Aorta (tissue), 5 donors: ENCODE results near the gene CHTOP. TPM values are rescaled to one million over a fixed set of nuclear protein-coding genes. Genes with fewer than 3 reads are reported as not detected.

Experiments used
- ATAC-seq: fragments of 200-7000 bp; cut with Tn5 transposase; one replicate; pipeline ENCODE4 v1.9.1; 2022; ENCODE audit warnings: moderate library complexity; ENCODE audit not compliant: low FRiP score
- DNase-seq, 2 donors: peaks; one replicate each; pipeline ENCODE4 v3.0.0-alpha.2; 2020
- H3K27ac ChIP-seq, 2 donors: one replicate each; pipeline ENCODE4 v1.5.1; 2013; ENCODE audit warnings: low read length in 2 of 2, mild to moderate bottlenecking in 2 of 2, moderate library complexity in 2 of 2, control low read depth in 1 of 2, inconsistent platforms in 1 of 2, low read depth in 1 of 2
- H3K27me3 ChIP-seq, 2 donors: one replicate each; pipeline ENCODE4 v1.6.1; 2013; ENCODE audit warnings: control low read depth in 1 of 2, low read length in 1 of 2, mild to moderate bottlenecking in 1 of 2, moderate library complexity in 1 of 2; ENCODE audit not compliant: insufficient read depth in 2 of 2, control insufficient read depth in 1 of 2
- H3K36me3 ChIP-seq, 2 donors: one replicate each; pipeline ENCODE4 v1.6.1; 2013; ENCODE audit warnings: control low read depth in 1 of 2, low read length in 1 of 2, mild to moderate bottlenecking in 1 of 2; ENCODE audit not compliant: insufficient read depth in 2 of 2, control insufficient read depth in 1 of 2
- H3K4me1 ChIP-seq, 2 donors: one replicate each; pipeline ENCODE4 v1.6.1; 2013; ENCODE audit warnings: low read length in 2 of 2, control low read depth in 1 of 2, mild to moderate bottlenecking in 1 of 2, moderate library complexity in 1 of 2; ENCODE audit not compliant: insufficient read depth in 2 of 2, control insufficient read depth in 1 of 2
- H3K4me3 ChIP-seq, 2 donors: one replicate each; pipeline ENCODE4 v1.5.1; 2013; ENCODE audit warnings: low read length in 2 of 2, control low read depth in 1 of 2, mild to moderate bottlenecking in 1 of 2
- H3K9me3 ChIP-seq: one replicate; pipeline ENCODE4 v1.6.1; 2013; ENCODE audit warnings: mild to moderate bottlenecking, low read length; ENCODE audit not compliant: control insufficient read depth
- WGBS, 2 donors: extraction: QIAGEN DNeasy Blood & Tissue Kit; methylation state at CpG; one replicate each; pipeline ENCODE4 v1.1.7; 2013; 5-methylcytosine and 5-hydroxymethylcytosine counted together
- intact Hi-C, 2 donors: fragments of 100-400 bp; cut with DNase I; formaldehyde crosslinking; loops; one replicate each; pipeline versions ENCODE4 v1.14.2 to v1.15.0; 2022
- polyA plus RNA-seq, 2 donors: library from polyadenylated mRNA; stranded (reverse); fragments of 200-250 nt; gene quantifications; one replicate each; pipeline ENCODE4 v1.2.3, GENCODE V29; 2013
- total RNA-seq, 2 donors: library from RNA; stranded (reverse); fragmentation: NEBNext Ultra II Directional; extraction: Animal tissue kit (Norgen Biotek cat#: 25700); gene quantifications; one replicate each; pipeline ENCODE4 v1.2.1, GENCODE V29; 2021
- donor health status: healthy with polysubstance abuse.
- donor health status: Bipolar disorder and iron deficiency.
- donor health status: DM: no; HTN: no; CAD: no.
- donor health status: DM: no; HTN: no; CAD: no.
- donor health status: DM: yes; HTN: yes; CAD: no.

CHTOP gene
- total and polyA plus RNA-seq, 4 donors: 34.4 to 57.0 (median 53.0) TPM

- Histone ChIP-seq H3K36me3 (peaks cover 0 to 2% of the 10 kb centered on the region in 2 donors), H3K4me1 (no peaks in the 10 kb centered on the region), H3K4me3 (no peak overlapping the region), H3K27me3 (no peaks in the 10 kb centered on the region), H3K9me3 (no peaks in the 10 kb centered on the region), H3K27ac (peak overlapping the region in 1 of 2 donors; percentile 49)
- intact Hi-C loops: loop anchor here in 1 of 2 donors (5.0 kb wide), 2 partner anchors 38 to 103 kb away; no protein-coding TSS in a partner anchor
- 67 to 81% methylated on average over 4 of the region's 4 CpGs for WGBS, 2 donors
- DNase-seq: peak in 1 of 2 donors; percentile 75
- no peak for ATAC-seq
Measured at GRCh38 chr1:153610334-153610733, 23.5 kb upstream of the CHTOP start.

- Histone ChIP-seq H3K4me1 (no peaks in the 10 kb centered on the region), H3K9me3 (no peaks in the 10 kb centered on the region), H3K27me3 (no peaks in the 10 kb centered on the region), H3K36me3 (peaks cover 0 to 2% of the 10 kb centered on the region in 2 donors), H3K27ac (no peak overlapping the region), H3K4me3 (no peak overlapping the region)
- WGBS, 2 donors: 68 to 80% methylated on average over 7 of the region's 7 CpGs
- ATAC-seq (no peak), DNase-seq (peak in 1 of 2 donors; percentile 65)
- intact Hi-C loops: loop anchor here in 1 of 2 donors (5.0 kb wide), 2 partner anchors 39 to 104 kb away; no protein-coding TSS in a partner anchor
Measured at GRCh38 chr1:153610811-153611301, 23.0 kb upstream of the CHTOP start.

- Histone ChIP-seq H3K4me1 (no peaks in the 10 kb centered on the region), H3K36me3 (peaks cover 0 to 2% of the 10 kb centered on the region in 2 donors), H3K4me3 (peak overlapping the region; percentile 50 to 77), H3K27ac (no peak overlapping the region), H3K9me3 (no peaks in the 10 kb centered on the region), H3K27me3 (no peaks in the 10 kb centered on the region)
- DNase-seq (no peak), ATAC-seq (no peak)
- intact Hi-C loops: loop anchor here in 1 of 2 donors (5.0 kb wide), 2 partner anchors 39 to 104 kb away; no protein-coding TSS in a partner anchor
- WGBS, 2 donors: 41 to 44% methylated on average over 1 of the region's 1 CpG
Measured at GRCh38 chr1:153611356-153611755, 22.5 kb upstream of the CHTOP start.

- peak overlapping the region; percentile 50 to 77 for H3K4me3 ChIP-seq
- H3K27me3 ChIP-seq: no peaks in the 10 kb centered on the region
- H3K36me3 ChIP-seq: no peaks in the 10 kb centered on the region
- DNase-seq (peak in 1 of 2 donors; percentile 75), ATAC-seq (peak; percentile 4)
- no peaks in the 10 kb centered on the region for H3K4me1 ChIP-seq
- no peaks in the 10 kb centered on the region for H3K9me3 ChIP-seq
- peak overlapping the region; percentile 23 to 81 for H3K27ac ChIP-seq
- WGBS, 2 donors: 0 to 6% methylated on average over 10 to 11 of the region's 11 CpGs
- intact Hi-C loops: loop anchor here in 1 of 2 donors (5.0 kb wide), 2 partner anchors 40 to 105 kb away; no protein-coding TSS in a partner anchor
Measured at GRCh38 chr1:153612111-153612754, 21.6 kb upstream of the CHTOP start.

DNA sequence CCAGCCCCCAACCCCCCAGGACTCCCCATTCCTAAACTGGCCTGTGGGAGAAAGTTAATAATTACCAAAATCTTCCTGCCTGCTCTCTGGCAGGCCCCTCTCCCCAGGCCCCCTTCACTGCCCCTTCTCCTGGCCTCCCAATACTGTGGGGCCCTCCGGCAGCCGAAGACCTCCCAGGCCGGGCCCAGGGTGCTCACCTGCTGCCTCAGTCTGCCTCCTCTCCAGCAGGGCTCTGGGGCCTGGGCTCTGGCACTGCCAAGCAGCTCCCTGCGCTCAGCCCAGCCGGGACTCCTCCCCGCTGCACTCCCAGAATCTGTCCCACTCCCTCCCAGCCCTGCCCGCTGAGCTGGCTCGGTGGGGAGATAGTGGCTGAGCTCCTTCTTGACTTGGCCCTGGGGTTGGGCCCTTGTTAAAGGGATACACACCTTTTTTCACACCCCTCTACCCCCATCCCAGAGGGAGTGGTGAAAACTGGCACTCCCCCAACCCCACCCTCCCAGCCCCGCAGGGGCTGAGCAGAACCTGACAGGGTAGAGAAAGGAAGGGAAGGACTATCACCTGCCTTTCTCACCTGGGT, 21.0 kb upstream of the CHTOP start, which contains the start of gene S100A16:
Gene S100A16, minus strand, starts transcription at position 383 of the 577 bp plus-strand sequence. CDS start 4,986 bp downstream, outside the sequence.
- ATAC-seq: peak; percentile 83

GRCh38 chr1:153613406-153613805, 20.5 kb upstream of the CHTOP start:
- WGBS, 2 donors: 77 to 78% methylated on average over 5 of the region's 5 CpGs
- DNase-seq: peak in 1 of 2 donors; percentile 45
- no peak for ATAC-seq
- intact Hi-C loops: loop anchor here in 1 of 2 donors (5.0 kb wide), 2 partner anchors 41 to 106 kb away; no protein-coding TSS in a partner anchor
- H3K4me3 ChIP-seq: no peak overlapping the region
- no peaks in the 10 kb centered on the region for H3K27me3 ChIP-seq
- peaks cover 0 to 1% of the 10 kb centered on the region in 2 donors for H3K4me1 ChIP-seq
- H3K9me3 ChIP-seq: no peaks in the 10 kb centered on the region
- no peaks in the 10 kb centered on the region for H3K36me3 ChIP-seq
- peak overlapping the region in 1 of 2 donors; percentile 8 for H3K27ac ChIP-seq

More for the DNA sequence above, 21.0 kb upstream of the CHTOP start, which contains the start of gene S100A16:
- H3K4me3 ChIP-seq: peak within 1 kb of the TSS; percentile 50 to 77
- H3K27me3 ChIP-seq: no peaks in the 10 kb centered on the region
- H3K27ac ChIP-seq: peak within 1 kb of the TSS; percentile 23 to 81
- no peaks in the 10 kb centered on the region for H3K36me3 ChIP-seq
- 6 to 7% methylated on average over 8 to 9 of the region's 9 CpGs for WGBS, 2 donors
- H3K4me1 ChIP-seq: peaks cover 0 to 1% of the 10 kb centered on the region in 2 donors
- intact Hi-C loops: loop anchor here in 1 of 2 donors (5.0 kb wide), 2 partner anchors 41 to 106 kb away; no protein-coding TSS in a partner anchor
- DNase-seq: peak; percentile 87 to 92
- no peaks in the 10 kb centered on the region for H3K9me3 ChIP-seq

- H3K4me1 ChIP-seq: peaks cover 0 to 1% of the 10 kb centered on the region in 2 donors
- H3K27ac ChIP-seq: no peak overlapping the region
- DNase-seq (peak in 1 of 2 donors; percentile 30), ATAC-seq (no peak)
- H3K27me3 ChIP-seq: no peaks in the 10 kb centered on the region
- intact Hi-C loops: loop anchor here in 1 of 2 donors (5.0 kb wide), 2 partner anchors 42 to 107 kb away; no protein-coding TSS in a partner anchor
- no peaks in the 10 kb centered on the region for H3K9me3 ChIP-seq
- H3K4me3 ChIP-seq: no peak overlapping the region
- 80 to 83% methylated on average over 2 of the region's 2 CpGs for WGBS, 2 donors
- no peaks in the 10 kb centered on the region for H3K36me3 ChIP-seq
Measured at GRCh38 chr1:153614189-153614900, 19.5 kb upstream of the CHTOP start.

DNA sequence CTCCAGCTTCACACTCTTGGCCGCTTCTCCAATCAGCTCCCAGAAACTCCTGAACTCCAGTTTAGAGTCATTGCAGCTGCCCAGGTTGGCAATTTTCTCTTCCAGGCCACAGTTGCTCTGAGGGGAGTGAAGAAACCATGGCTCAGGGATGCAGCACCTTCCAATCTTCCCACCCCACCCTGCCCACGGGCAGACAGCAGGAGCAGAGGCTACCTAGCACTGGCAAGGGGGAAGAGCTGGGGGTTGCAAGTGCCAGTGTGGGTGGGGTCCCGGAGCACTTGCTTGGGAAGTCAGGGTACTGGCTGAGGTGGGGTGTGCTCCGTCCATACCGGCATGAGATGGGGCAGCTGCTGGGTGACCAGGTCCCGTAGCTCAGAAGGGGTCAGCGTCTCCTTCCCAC, 19.0 kb upstream of the CHTOP start:
- Histone ChIP-seq H3K9me3 (no peaks in the 10 kb centered on the region), H3K36me3 (no peaks in the 10 kb centered on the region), H3K27me3 (no peaks in the 10 kb centered on the region), H3K4me1 (peaks cover 0 to 1% of the 10 kb centered on the region in 2 donors), H3K27ac (no peak overlapping the region), H3K4me3 (no peak overlapping the region)
- intact Hi-C loops: loop anchor here (5.0 kb wide), 2 partner anchors 43 to 108 kb away; no protein-coding TSS in a partner anchor
- DNase-seq (peak in 1 of 2 donors; percentile 38), ATAC-seq (no peak)
- WGBS, 2 donors: 91 to 95% methylated on average over 7 of the region's 7 CpGs
